Endodermal cell (in vitro differentiated cells): ENCODE measurements around the gene WDR45. TPM values are rescaled to one million over a fixed set of nuclear protein-coding genes. Genes with fewer than 3 reads are reported as not detected.

Experiments used
- DNase-seq: peaks from one replicate; pipeline ENCODE4 v3.0.0-alpha.2; 2017
- H3K27ac ChIP-seq: 2 replicates; pipeline ENCODE4 v1.5.1; 2013; ENCODE audit warnings: mild to moderate bottlenecking, low read depth, low read length, moderate library complexity
- H3K27me3 ChIP-seq: 2 replicates; pipeline ENCODE4 v1.6.1; 2013; ENCODE audit warnings: mild to moderate bottlenecking, low read length, moderate library complexity; ENCODE audit not compliant: insufficient read depth, control insufficient read depth, poor library complexity, severe bottlenecking
- H3K36me3 ChIP-seq: 2 replicates; pipeline ENCODE4 v1.7.0; 2013; ENCODE audit warnings: mild to moderate bottlenecking, low read length, moderate library complexity; ENCODE audit not compliant: control insufficient read depth, insufficient read depth
- H3K4me1 ChIP-seq: one replicate; pipeline ENCODE4 v1.7.0; 2013; ENCODE audit warnings: low read length; ENCODE audit not compliant: control insufficient read depth, insufficient read depth
- H3K4me3 ChIP-seq: 2 replicates; pipeline ENCODE4 v1.5.1; 2013; ENCODE audit warnings: mild to moderate bottlenecking, low read length, moderate library complexity
- H3K9ac ChIP-seq: 2 replicates; pipeline ENCODE4 v1.6.1; 2013; ENCODE audit warnings: mild to moderate bottlenecking, low read length, moderate library complexity; ENCODE audit not compliant: poor library complexity, severe bottlenecking; ENCODE audit errors: extremely low read depth
- H3K9me3 ChIP-seq: 2 replicates; pipeline ENCODE4 v1.6.1; 2013; ENCODE audit warnings: mild to moderate bottlenecking, low read length, moderate library complexity; ENCODE audit not compliant: control insufficient read depth
- H3K27ac Mint-ChIP-seq: 2 replicates; pipeline ENCODE4 v1.8.0; 2020; ENCODE audit warnings: mixed read lengths
- H3K27me3 Mint-ChIP-seq: 2 replicates; pipeline ENCODE4 v1.8.0; 2021; ENCODE audit warnings: mild to moderate bottlenecking, mixed read lengths; ENCODE audit not compliant: insufficient read depth
- H3K36me3 Mint-ChIP-seq: 2 replicates; pipeline ENCODE4 v1.8.0; 2020; ENCODE audit warnings: low read depth, mixed read lengths
- H3K4me1 Mint-ChIP-seq: 2 replicates; pipeline ENCODE4 v1.8.0; 2020; ENCODE audit warnings: mixed read lengths
- H3K4me3 Mint-ChIP-seq: 2 replicates; pipeline ENCODE4 v1.8.0; 2020; ENCODE audit warnings: mild to moderate bottlenecking, moderate library complexity, mixed read lengths
- H3K9me3 Mint-ChIP-seq: 2 replicates; pipeline ENCODE4 v1.8.0; 2020; ENCODE audit warnings: mild to moderate bottlenecking, mixed read lengths
- CTCF ChIP-seq: fragments of 200-600 bp; sonication (generic); conservative IDR thresholded peaks from 2 replicates; pipeline ENCODE4 v1.5.0; 2021; ENCODE audit warnings: antibody characterized with exemption, mild to moderate bottlenecking
- WGBS, 2 experiments: methylation state at CpG; one replicate each; pipeline versions ENCODE4 v1.1.5 to v1.1.7; 2013; ENCODE audit warnings: missing lambda C conversion rate in 2 of 2, mixed read lengths in 1 of 2; ENCODE audit not compliant: insufficient coverage in 1 of 2, insufficient read length in 1 of 2; 5-methylcytosine and 5-hydroxymethylcytosine counted together
- total RNA-seq, 2 donors: library from RNA; stranded (reverse); fragmentation: NEBNext Ultra II Directional in 1 of 2; extraction: Animal tissue kit (Norgen Biotek cat#: 25700) in 1 of 2; gene quantifications; 2 replicates in 1 of 2; 3 replicates in 1 of 2; pipeline ENCODE4 v1.2.1, GENCODE V29; 2021

Gene WDR45
- total RNA-seq, 2 donors from 2014 or later, result 29.8 to 42.5 TPM

DNA sequence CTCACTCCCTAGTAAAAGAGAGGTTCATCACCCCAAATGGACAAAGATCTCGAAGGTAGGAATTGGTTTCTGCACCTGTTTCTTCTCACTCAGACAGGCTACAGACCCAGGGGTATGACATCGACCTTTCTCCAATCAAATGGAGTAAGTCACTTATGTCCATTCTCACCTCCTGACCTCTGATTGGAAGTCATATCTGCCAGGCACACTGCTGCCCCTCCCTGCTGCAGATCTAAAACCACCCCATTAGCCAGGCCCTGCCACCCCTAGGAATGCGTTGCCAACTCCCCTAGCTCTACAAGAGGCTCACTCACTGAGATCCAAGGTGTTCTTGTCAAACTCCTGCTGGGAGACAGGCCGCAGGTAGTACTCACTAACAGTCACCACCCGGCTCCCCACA is 37.0 kb upstream of the WDR45 start:
- DNase-seq, result no peak
- H3K36me3 Mint-ChIP-seq, result peaks cover 35% of the 10 kb centered on the region
- H3K9ac ChIP-seq, result no peak overlapping the region
- H3K27me3 Mint-ChIP-seq, result no peaks in the 10 kb centered on the region
- WGBS, 2 experiments, result 95% methylated on average over 4 of the region's 5 CpGs; no CpG with 5 or more reads in 1 of the 2 experiments
- H3K27ac Mint-ChIP-seq, result no peak overlapping the region
- no peaks in the 10 kb centered on the region for H3K4me1 Mint-ChIP-seq
- no peak overlapping the region for H3K4me3 ChIP-seq
- H3K4me3 Mint-ChIP-seq, result no peak overlapping the region
- H3K9me3 Mint-ChIP-seq, result peaks cover 57% of the 10 kb centered on the region
- H3K4me1 ChIP-seq, result no peaks in the 10 kb centered on the region
- no peaks in the 10 kb centered on the region for H3K27me3 ChIP-seq
- H3K9me3 ChIP-seq, result no peaks in the 10 kb centered on the region
- H3K27ac ChIP-seq, result no peak overlapping the region
- peaks cover 12% of the 10 kb centered on the region for H3K36me3 ChIP-seq
- no peak for TF ChIP-seq CTCF

DNA sequence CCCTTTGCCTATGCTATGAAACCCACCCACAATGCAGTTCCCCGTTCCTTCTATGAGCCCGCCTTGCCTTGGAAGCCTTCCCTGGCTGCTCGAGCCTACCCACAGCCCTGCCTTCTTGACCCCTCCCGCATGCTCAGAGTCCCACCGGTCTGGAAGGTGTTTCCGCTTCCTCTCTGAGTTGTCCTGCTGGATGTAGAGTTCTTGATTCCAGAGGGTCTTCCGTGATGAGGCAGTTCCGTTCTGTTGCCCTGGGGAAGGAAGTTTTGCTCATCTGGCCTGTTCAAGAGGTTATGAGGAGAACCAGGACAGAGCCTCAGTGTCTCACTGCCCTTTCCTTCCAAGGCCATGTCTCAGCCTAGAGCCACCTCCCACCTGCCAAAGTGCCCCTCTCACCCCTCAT is 36.4 kb upstream of the WDR45 start:
- no peak for TF ChIP-seq CTCF
- Mint-ChIP-seq H3K4me3 (no peak overlapping the region), H3K9me3 (peaks cover 51% of the 10 kb centered on the region), H3K4me1 (no peaks in the 10 kb centered on the region), H3K27me3 (no peaks in the 10 kb centered on the region), H3K27ac (no peak overlapping the region), H3K36me3 (peaks cover 29% of the 10 kb centered on the region)
- Histone ChIP-seq H3K27me3 (no peaks in the 10 kb centered on the region), H3K9ac (no peak overlapping the region), H3K4me3 (no peak overlapping the region), H3K36me3 (peaks cover 12% of the 10 kb centered on the region), H3K9me3 (no peaks in the 10 kb centered on the region), H3K27ac (no peak overlapping the region), H3K4me1 (no peaks in the 10 kb centered on the region)
- 95% methylated on average over 8 of the region's 8 CpGs; no CpG with 5 or more reads in 1 of the 2 experiments for WGBS, 2 experiments
- DNase-seq, result no peak

DNA sequence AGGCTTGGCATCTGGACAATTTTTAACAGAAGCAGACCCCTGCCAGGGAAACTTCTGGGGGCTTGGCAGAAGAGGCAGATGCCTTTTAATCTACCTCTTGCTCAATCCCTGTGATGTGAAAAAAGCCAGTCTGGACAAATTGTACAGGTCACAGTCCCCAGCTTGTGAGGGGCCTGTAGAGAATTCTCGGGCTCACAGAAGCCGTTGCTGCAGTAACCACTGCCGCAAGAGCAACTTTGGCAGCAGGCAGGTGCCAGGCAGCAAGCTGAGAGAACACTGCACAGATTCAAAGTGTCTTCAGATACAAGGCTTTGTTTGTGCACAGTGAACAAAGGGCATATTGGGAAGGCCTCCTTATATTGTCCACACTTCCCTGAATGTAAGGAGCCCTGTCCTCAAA is 32.1 kb upstream of the WDR45 start:
- no peak overlapping the region for H3K27ac Mint-ChIP-seq
- Histone ChIP-seq H3K9me3 (no peaks in the 10 kb centered on the region), H3K4me3 (no peak overlapping the region), H3K36me3 (peaks cover 3% of the 10 kb centered on the region), H3K27me3 (no peaks in the 10 kb centered on the region), H3K27ac (peak overlapping the region; percentile 83), H3K9ac (no peak overlapping the region), H3K4me1 (no peaks in the 10 kb centered on the region)
- H3K27me3 Mint-ChIP-seq, result no peaks in the 10 kb centered on the region
- H3K9me3 Mint-ChIP-seq, result peaks cover 55% of the 10 kb centered on the region
- H3K4me3 Mint-ChIP-seq, result no peak overlapping the region
- H3K4me1 Mint-ChIP-seq, result no peaks in the 10 kb centered on the region
- 90 to 94% methylated on average over 3 of the region's 3 CpGs for WGBS, 2 experiments
- no peak for DNase-seq
- H3K36me3 Mint-ChIP-seq, result peaks cover 28% of the 10 kb centered on the region
- TF ChIP-seq CTCF, result no peak
